Left colon (tissue), 2 donors: ENCODE measurements around the gene AAMDC. TPM values are rescaled to one million over a fixed set of nuclear protein-coding genes. Genes with fewer than 3 reads are reported as not detected.
"Not testable (repeated sequence)": the region's sequence is repeated elsewhere in the genome, so short reads cannot be mapped to it uniquely, and the experiment has no call there.

Source experiments
- ATAC-seq: fragments of 200-7000 bp; cut with Tn5 transposase; one replicate; pipeline ENCODE4 v1.9.1; 2020; ENCODE audit warnings: mild to moderate bottlenecking, moderate library complexity
- DNase-seq, 2 donors: peaks; one replicate each; pipeline ENCODE4 v3.0.0-alpha.2; 2020
- intact Hi-C, 2 donors: fragments of 100-400 bp; cut with DNase I in 1 of 2; cut with micrococcal nuclease in 1 of 2; formaldehyde crosslinking; loops; one replicate each; pipeline versions ENCODE4 v1.11.2 to v1.14.0; 2022; cut with DNase I, micrococcal nuclease
- total RNA-seq, 2 donors: library from RNA; stranded (reverse); fragmentation: NEBNext Ultra II Directional; extraction: Animal tissue kit (Norgen Biotek cat#: 25700); gene quantifications; one replicate each; pipeline ENCODE4 v1.2.1, GENCODE V29; 2021
- donor health status: DM: no; HTN: no; CAD: no.
- donor health status: DM: yes; HTN: yes; CAD: no.

AAMDC gene
- total RNA-seq, 2 donors from 2014 or later: 20.6 to 36.1 TPM

DNA sequence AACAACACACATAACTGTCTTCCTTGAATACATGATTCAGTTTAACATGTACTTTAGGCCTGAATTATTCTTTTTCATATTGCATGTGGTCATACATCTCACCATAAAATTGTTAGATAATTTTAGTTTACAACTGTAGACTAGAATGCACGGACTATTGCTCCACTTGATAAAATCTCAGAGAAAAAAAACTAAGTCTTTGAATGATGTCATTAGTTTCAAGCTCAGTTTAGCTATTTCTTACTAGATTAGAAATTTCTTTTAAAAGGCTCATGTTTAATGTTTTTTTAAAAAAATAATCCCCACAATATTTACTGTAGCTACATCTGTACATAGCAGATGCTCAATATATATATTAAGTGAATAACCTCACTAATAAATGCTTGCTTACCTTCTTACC lies 5.5 kb upstream of the AAMDC start:
- DNase-seq (no peak), ATAC-seq (no peak)
- intact Hi-C loops: no loop called here

DNA sequence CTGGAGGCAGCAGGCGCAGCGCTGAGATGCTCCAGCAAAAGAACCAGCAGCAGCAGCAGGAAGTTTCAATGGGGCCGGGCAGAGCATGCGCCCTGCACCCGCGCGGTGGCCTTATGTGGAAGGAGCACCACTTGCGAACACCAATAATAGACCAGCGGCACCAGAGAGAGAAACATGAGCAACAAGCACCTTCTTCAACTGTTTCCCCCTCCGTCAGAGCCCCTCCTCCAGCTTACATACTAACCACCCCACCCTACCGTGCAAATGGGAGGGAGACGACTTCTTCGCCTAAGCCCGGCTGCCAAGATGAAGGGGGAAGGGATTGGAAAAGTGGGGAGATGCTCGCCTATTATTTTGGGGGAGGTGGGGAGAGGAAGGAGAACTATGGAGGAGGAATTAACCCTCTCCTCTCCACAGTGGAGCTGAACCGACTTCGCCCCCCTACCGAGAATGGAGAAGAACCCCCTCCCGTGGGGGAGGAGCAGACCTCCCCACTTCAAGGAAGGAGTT lies 1.5 kb upstream of the AAMDC start:
- DNase-seq: peak; percentile 84 to 86
- ATAC-seq: peak; percentile 50
- intact Hi-C loops: no loop called here

DNA sequence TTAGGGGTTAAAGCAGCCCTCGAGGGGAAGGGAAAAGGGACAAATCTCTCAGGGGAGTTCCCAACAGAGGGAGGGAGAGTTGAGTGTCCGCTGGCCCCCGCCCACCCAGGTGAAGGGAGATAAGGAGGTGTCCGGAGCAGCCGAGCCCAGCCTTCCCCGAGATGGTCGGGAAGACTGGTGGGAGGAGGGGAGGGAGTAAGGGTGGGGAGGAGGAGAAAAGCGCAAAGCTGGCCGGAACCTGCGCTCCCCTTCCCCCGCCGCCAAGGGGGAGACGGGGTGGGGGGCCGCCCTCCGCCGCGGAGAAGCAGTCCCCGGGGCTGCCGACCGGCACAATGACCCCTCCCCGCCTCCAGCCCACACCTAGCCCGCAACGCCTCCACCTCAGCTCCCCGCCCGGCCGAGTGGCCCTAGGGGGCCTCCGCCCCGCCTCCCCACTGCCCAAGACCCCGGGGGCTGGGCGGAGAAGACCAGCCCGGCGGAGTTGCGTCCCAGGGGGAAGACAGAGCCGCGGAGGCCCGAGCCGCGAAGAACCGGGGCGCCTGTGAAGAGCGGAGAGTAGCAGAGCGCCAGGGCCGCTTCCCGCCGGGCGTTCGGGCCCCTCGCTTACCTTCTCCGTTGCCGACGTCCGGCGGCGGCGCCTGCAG lies 901 bp upstream of the AAMDC start:
- intact Hi-C loops: no loop called here
- peak; percentile 37 for ATAC-seq
- peak; percentile 64 for DNase-seq

DNA sequence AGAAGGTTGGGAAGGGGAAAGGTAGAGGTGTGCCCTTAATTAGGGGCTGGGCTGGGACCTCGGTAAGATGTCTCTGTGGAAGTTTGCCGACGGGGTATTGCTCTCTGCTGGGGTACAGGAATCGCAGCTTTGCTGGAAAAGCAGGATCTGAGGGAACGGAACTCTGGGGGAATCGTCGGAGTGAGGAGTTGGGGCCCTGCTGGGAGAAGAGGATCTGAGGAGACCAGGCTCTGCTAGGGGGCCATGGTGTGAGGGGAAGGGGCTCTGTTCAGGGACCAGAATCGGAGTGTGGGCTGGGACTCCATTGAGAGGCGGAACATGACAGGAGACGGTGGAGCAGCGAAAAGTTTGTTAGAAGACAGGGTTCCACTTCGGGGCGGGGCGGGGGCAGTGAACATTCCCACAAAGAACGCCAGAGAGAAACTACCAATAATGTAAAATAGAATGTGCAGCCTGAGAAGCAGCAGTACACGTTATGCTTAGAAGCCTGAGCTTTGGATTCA lies 456 bp downstream of the AAMDC start:
- ATAC-seq (peak; percentile 3), DNase-seq (peak; percentile 41 to 47)
- intact Hi-C loops: no loop called here

DNA sequence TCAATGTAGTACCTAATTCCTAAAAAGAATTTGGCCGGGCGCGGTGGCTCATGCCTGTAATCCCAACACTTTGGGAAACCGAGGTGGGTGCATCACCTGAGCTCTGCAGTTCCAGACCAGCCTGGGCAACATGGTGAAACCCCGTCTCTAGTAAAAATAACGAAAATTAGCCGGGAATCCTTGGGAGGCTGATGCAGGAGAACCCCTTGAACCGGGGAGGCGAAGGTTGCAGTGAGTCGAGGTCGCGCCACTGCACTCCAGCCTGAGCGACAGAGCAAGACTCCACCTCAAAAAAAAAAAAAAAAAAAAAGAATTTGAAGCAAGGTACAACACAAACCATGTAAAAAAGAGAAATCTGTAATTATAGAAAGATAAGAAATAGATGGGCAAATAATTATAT lies 1.2 kb downstream of the AAMDC start:
- not testable (repeated sequence) for ATAC-seq, DNase-seq

DNA sequence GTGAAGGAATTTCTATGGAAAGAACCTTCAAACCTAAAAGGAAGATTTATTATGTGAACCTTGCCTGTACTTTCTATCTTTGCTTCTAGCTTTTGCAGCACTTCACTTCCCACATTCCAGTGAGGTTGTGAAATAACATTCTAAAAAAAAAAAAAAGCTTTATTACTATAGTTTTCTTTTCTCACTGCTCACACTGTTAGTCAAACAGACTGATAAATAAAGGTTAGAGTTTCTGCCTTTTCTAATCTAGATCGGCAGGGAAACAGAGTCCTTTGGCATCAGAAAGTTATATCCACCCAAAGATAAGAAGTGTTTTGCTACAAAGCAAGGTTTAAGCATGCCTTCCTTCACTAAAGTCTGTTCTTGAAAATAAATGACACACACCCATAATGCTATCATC lies 2.8 kb downstream of the AAMDC start:
- DNase-seq (no peak), ATAC-seq (no peak)
- intact Hi-C loops: no loop called here

More for the DNA sequence above, 1.2 kb downstream of the AAMDC start:
- intact Hi-C loops: not testable (repeated sequence)

GRCh38 chr11:77828926-77829325 lies 8.0 kb downstream of the AAMDC start:
- ATAC-seq (no peak), DNase-seq (no peak)
- intact Hi-C loops: no loop called here

DNA sequence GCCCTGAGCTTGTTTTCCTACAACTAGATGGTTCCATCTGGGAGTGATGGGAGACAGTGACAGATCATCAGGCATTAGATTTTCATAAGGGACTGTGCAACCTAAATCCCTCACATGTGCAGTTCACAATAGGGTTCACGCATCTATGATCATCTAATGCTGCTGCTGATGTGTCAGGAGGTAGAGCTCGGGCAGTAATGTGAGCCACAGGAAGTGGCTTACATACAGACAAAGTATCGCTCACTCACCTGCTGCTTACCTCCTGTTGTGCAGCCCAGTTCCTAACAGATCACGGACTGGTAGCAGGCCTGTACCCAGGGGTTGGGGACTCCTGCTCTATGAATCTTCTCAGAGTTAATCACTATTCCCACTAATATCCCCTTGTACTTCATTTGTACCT lies 12.4 kb downstream of the AAMDC start:
- DNase-seq: no peak
- no peak for ATAC-seq
- intact Hi-C loops: no loop called here

GRCh38 chr11:77842441-77843121 lies 21.6 kb downstream of the AAMDC start:
- ATAC-seq (no peak), DNase-seq (no peak)
- intact Hi-C loops: no loop called here

DNA sequence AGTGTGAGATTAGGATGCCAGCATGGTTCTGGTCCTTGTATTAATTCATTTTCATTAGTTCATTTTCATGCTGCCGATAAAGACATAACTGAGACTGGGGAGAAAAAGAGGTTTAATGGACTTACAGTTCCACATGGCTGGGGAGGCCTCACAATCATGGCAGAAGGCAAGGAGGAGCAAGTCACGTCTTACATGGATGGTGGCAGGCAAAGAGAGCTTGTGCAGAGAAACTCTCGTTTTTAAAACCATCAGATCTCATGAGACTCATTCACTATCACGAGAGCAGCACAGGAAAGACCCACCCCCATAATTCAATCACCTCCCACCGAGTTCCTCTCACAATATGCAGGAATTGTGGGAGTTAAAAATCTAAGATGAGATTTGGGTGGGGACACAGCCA lies 22.8 kb downstream of the AAMDC start:
- ATAC-seq: not testable (repeated sequence)

DNA sequence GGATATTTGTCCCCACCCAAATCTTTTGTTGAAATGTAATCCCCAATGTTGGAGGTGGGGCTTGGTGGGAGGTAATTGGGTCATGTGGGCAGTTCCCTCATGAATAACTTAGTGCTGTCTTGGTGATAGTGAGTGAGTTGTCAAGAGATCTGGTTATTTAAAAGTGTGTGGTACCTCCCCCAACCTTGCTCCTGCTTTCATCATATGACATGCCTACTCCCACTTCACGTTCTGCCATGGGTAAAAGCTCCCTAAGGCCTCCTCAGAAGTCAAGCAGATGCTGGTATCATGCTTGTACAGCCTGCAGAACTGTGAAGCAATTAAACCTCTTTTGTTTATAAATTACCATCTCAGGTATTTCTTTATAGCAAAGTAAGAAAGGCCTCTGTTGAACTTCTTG lies 30.6 kb downstream of the AAMDC start:
- DNase-seq: no peak
- intact Hi-C loops: no loop called here
- ATAC-seq: no peak

More for the DNA sequence above, 22.8 kb downstream of the AAMDC start:
- intact Hi-C loops, DNase-seq: not testable (repeated sequence)

- ATAC-seq: no peak
These were observed 33.9 kb downstream of the AAMDC start for GRCh38 chr11:77854838-77855237.

DNA sequence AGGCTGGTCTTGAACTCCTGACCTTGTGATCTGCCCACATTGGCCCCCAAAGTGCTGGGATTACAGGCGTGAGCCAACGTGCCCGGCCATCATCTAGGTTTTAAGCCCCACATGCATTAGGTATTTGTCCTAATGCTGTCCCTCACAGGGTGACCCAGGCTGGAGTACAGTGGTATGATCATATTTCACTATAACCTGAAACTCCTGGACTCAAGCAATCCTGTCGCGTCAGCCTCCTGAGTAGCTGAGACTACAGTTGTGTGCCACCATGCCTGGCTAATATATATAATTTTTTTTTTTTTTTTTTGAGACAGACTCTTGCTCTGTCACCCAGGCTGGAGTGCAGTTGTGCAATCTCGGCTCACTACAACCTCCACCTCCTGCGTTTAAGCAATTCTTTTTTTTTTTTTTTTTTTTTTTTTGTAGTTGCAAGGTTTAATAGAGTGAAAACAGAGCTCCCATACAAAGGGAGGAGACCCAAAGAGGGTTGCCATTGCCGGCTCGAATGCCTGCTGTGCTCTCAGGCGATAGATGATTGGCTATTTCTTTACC lies 37.0 kb downstream of the AAMDC start:
- DNase-seq, intact Hi-C loops, ATAC-seq: not testable (repeated sequence)

More at GRCh38 chr11:77854838-77855237, 33.9 kb downstream of the AAMDC start:
- DNase-seq: no peak
- intact Hi-C loops: no loop called here

GRCh38 chr11:77861444-77861843 lies 40.5 kb downstream of the AAMDC start:
- intact Hi-C loops, DNase-seq, ATAC-seq: not testable (repeated sequence)

DNA sequence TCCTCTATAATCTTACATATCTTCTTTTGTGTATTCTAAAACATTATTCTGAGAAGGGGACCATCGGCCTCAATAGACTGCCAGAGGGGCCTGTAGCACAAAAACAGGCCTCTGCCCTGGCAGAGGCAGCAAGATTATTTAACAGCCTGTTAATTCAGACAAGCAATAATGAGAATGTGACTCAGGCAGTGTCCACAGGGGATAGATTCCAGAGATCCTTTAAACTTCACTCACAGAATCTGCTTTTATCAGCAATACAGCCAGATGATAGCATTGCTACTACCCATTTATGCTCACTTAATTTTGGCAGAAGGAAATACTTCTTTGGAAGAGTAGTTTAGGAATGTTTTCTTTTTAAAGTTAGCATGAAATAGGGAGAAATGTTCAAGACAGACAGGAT lies 44.9 kb downstream of the AAMDC start:
- intact Hi-C loops: no loop called here

GRCh38 chr11:77866336-77866735 lies 45.4 kb downstream of the AAMDC start:
- no peak for ATAC-seq
- intact Hi-C loops: no loop called here
- no peak for DNase-seq

More for the DNA sequence above, 44.9 kb downstream of the AAMDC start:
- ATAC-seq (no peak), DNase-seq (no peak)

DNA sequence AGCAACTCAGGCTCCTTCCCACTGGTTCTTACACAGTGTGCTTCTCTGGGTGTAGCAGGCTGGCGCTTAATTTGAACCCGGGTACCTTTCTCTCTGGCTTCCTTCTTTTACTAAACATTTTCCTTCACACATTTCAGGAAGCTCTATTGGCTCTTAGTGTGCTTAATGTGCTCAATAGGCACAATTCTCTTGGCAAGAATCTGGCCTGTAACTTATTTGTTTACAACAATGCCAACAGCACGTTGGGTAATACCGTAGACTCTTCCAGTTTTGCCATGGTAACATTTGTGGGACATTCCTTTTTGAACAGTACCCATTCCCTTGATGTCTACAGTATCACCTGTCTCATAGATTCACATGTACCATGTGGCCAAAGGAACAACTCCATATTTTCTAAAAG lies 47.8 kb downstream of the AAMDC start:
- no peak for ATAC-seq
- intact Hi-C loops: no loop called here
- no peak for DNase-seq

DNA sequence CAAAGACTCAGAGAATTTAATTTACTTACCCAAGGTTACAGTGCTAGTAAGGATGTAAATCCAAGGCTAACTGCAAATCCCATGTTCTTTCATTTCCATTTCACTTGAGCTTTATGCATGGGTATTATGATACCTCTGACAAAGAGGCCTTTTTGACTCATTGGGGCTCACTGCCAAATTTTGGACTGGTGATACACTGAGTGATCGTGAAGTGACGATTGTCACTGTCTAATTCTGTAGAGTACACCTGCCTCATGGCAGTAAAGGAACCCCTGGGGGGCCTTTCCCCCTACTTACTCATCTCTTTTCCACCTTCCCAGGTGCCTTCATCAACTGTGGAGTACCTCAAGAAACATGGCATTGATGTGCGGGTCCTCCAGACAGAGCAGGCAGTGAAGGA lies 50.9 kb downstream of the AAMDC start:
- intact Hi-C loops: no loop called here
- no peak for DNase-seq
- no peak for ATAC-seq

DNA sequence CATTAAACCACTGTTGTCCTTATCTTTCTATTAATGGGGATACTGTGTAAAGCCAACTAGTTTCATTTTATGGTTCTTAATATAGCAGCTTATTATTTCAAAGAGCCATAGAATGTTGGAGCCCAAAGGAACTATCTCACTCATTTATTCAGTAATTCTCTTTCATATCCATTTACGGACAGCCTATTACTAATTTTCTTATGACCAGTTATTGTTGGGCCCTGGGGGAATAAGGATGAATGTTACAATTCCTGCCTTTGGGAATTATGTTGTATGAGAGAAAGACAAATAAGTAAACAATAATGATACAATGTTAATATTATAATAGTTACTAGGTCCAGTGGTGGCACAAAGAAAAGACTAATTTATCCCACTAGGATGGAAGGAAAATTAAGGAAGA lies 52.4 kb downstream of the AAMDC start:
- DNase-seq (no peak), ATAC-seq (no peak)
- intact Hi-C loops: no loop called here

- no peak for ATAC-seq
- intact Hi-C loops: no loop called here
- no peak for DNase-seq
These were observed 53.3 kb downstream of the AAMDC start for GRCh38 chr11:77874206-77874605.
